Gastrocnemius medialis (tissue), 4 donors: Measurements from ENCODE around the gene ZC3H11A. TPM values are rescaled to one million over a fixed set of nuclear protein-coding genes. Genes with fewer than 3 reads are reported as not detected.
A peak's percentile ranks its signal among the peaks of the same experiment; 100 is the strongest.

Experiments used
- ATAC-seq, 2 donors: fragments of 150-250 bp; one replicate each; pipeline ENCODE4 v1.9.1; 2016
- DNase-seq, 2 donors: peaks; one replicate each; pipeline ENCODE4 v3.0.0-alpha.2; 2019
- H3K27ac ChIP-seq, 4 donors: fragments of 200-600 bp; sonication (generic); 1 replicate in 1 of 4; 2 replicates in 3 of 4; pipeline ENCODE4 v1.5.1; 2016 to 2018; ENCODE audit warnings: mild to moderate bottlenecking in 2 of 4, moderate library complexity in 1 of 4
- H3K27me3 ChIP-seq, 3 donors: fragments of 200-600 bp; sonication (generic) in 2 of 3; 1 replicate in 1 of 3; 2 replicates in 2 of 3; pipeline versions ENCODE4 v1.5.1 to v1.6.0; 2016 to 2019; ENCODE audit warnings: mild to moderate bottlenecking in 1 of 3, moderate library complexity in 1 of 3
- H3K36me3 ChIP-seq, 2 donors: fragments of 200-600 bp; sonication (generic) in 1 of 2; one replicate each; pipeline ENCODE4 v1.5.1; 2017 to 2018
- H3K4me1 ChIP-seq, 2 donors: fragments of 200-600 bp; sonication (generic) in 1 of 2; one replicate each; pipeline ENCODE4 v1.5.1; 2016 to 2017; ENCODE audit warnings: mild to moderate bottlenecking in 2 of 2
- H3K4me3 ChIP-seq, 4 donors: fragments of 200-600 bp; sonication (generic) in 3 of 4; 1 replicate in 1 of 4; 2 replicates in 3 of 4; pipeline ENCODE4 v1.5.1; 2016 to 2019; ENCODE audit warnings: mild to moderate bottlenecking in 2 of 4
- H3K9me3 ChIP-seq, 3 donors: fragments of 200-600 bp; sonication (generic) in 2 of 3; 1 replicate in 1 of 3; 2 replicates in 2 of 3; pipeline ENCODE4 v1.5.1; 2016 to 2019
- POLR2A ChIP-seq, 2 donors: fragments of 450-650 bp; IDR thresholded peaks; one replicate each; pipeline ENCODE4 v1.6.1; 2017; ENCODE audit warnings: antibody characterized with exemption in 2 of 2, mild to moderate bottlenecking in 2 of 2, moderate library complexity in 2 of 2
- in situ Hi-C, 4 donors: fragments of 200-750 bp; cut with MboI; loops; one replicate each; pipeline versions ENCODE4 v1.15.0 to v1.8.0; 2017; ENCODE audit warnings: low sequenced_read_pairs in 4 of 4
- intact Hi-C: fragments of 100-400 bp; cut with DNase I; formaldehyde crosslinking; loops from one replicate; pipeline ENCODE4 v1.15.1; 2023; ENCODE audit warnings: low total_unique reads
- total RNA-seq, 4 donors: library from RNA; depleted of rRNA; stranded (reverse); fragments of >200 nt; gene quantifications; one replicate each; pipeline versions ENCODE4 v1.1.0 to v1.2.3, GENCODE V29; 2016
- TF ChIP-seq, protein P1 (sequence below), 5 experiments: fragments of 450-650 bp in 3 of 5; fragments of 200-600 bp in 2 of 5; sonication (generic) in 2 of 5; IDR thresholded peaks in 4 of 5; conservative IDR thresholded peaks in 1 of 5; 1 replicate in 4 of 5; 2 replicates in 1 of 5; pipeline ENCODE4 v1.5.1; 2016 to 2019; ENCODE audit warnings: antibody characterized with exemption in 5 of 5, mild to moderate bottlenecking in 3 of 5, moderate library complexity in 3 of 5

ZC3H11A gene
- total RNA-seq, 4 donors from 2014 or later: 71.0 to 131 (median 92.0) TPM

DNA sequence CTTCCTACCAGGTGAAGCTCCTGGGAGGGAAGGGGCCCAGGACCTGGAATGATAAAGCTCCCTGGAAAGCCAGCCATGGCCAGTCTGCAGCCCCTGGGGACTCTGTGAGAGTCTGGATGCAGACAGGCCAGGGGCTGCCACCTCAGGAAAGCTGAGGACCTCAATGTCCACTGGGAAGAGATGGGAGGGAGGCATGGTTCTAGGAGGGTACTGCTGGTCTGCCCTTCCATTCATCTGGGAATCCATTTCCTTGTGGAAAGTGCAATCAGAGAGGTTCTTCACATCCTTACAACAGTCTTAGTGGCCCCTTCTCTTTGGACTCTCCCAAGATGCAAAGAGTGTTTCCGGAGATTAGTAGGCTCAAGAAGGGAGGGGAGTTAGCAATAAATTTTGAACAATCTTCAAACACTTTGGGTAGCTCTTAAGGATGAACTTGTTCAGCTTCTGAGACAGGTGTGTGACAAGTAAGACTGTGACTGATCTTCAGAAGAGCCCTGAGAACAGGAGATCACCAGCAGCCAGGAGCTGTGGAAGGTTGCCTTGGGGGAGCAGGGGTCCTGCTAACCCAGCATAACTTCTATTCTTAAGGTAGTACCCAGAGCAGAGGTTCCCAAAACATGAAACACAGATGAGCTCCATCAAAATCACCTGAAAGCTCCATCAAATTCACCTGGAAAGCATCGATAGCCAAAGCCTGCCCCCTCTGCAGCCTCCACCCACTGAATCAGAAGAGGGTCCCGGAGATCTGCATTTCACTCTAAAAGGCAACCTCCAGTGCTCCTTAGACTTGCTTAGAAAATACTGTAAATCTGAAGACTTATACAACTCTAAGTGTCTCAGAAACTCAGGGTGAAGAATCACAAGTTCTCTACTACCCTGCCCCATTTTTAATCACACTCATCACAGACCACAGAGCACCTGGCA, 31.1 kb upstream of the ZC3H11A start:
- in situ Hi-C loops: no loop called here
- H3K27ac ChIP-seq: no peak overlapping the region
- no peak for TF ChIP-seq POLR2A (IDR thresholded peaks at IDR 0.05)
- TF ChIP-seq, protein P1, sequence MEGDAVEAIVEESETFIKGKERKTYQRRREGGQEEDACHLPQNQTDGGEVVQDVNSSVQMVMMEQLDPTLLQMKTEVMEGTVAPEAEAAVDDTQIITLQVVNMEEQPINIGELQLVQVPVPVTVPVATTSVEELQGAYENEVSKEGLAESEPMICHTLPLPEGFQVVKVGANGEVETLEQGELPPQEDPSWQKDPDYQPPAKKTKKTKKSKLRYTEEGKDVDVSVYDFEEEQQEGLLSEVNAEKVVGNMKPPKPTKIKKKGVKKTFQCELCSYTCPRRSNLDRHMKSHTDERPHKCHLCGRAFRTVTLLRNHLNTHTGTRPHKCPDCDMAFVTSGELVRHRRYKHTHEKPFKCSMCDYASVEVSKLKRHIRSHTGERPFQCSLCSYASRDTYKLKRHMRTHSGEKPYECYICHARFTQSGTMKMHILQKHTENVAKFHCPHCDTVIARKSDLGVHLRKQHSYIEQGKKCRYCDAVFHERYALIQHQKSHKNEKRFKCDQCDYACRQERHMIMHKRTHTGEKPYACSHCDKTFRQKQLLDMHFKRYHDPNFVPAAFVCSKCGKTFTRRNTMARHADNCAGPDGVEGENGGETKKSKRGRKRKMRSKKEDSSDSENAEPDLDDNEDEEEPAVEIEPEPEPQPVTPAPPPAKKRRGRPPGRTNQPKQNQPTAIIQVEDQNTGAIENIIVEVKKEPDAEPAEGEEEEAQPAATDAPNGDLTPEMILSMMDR (IDR thresholded peaks at IDR 0.05 in 4 of 5, conservative IDR thresholded peaks at IDR 0.05 in 1 of 5): no peak

DNA sequence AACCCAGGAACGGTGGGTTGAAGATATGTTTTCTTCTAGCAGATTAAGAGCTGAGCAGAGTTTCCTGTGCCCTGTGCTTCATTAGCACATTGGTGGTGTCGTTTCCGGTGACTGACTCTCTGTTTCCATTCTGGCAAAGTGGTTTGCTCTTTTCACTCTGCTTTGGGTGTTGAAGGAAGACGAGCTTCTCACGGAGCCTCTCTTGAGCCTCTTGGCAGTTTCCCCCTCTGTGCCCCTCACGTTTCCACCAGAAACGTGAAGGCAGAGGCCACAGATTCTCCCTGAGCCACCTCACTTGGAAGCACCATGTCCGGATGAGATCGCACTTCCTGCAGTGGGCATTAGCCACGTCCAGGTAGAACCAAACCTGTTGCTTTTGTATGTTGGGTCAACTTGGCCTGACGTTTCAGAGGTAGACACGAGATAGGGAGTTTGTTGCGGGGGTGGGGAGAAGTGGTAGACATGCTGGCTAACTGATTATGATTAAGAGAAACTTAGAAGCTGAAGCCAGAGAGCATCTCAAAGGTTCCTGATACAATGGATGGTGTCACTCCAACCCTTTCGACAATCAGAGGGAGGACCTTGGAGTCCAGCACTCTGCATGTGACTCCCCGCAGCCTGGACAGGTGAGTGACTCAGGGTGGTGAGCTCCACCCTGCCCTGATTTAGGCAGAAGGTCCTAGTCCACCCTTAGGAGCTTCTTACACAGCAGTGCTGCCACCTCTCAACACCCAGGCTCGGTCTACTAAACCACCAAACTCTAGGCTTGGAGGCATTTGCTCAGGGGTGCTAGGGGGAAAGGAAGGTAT, 30.2 kb upstream of the ZC3H11A start, which contains the start of gene LAX1:
Gene LAX1, plus strand, starts transcription at position 155 of the 809 bp plus-strand sequence. Its CDS starts 383 bp downstream, at position 538.
- H3K4me3 ChIP-seq: no peak within 1 kb of the TSS
- H3K27ac ChIP-seq: no peak within 1 kb of the TSS
- DNase-seq: no peak
- in situ Hi-C loops: no loop called here
- intact Hi-C loops: no loop called here
- H3K36me3 ChIP-seq: no peaks in the 10 kb centered on the region
- H3K27me3 ChIP-seq: no peaks in the 10 kb centered on the region
- peaks cover 10 to 13% of the 10 kb centered on the region in 2 donors for H3K4me1 ChIP-seq
- no peak for TF ChIP-seq POLR2A (IDR thresholded peaks at IDR 0.05)
- TF ChIP-seq, protein P1 (IDR thresholded peaks at IDR 0.05 in 4 of 5, conservative IDR thresholded peaks at IDR 0.05 in 1 of 5): no peak
- ATAC-seq: no peak
- no peaks in the 10 kb centered on the region for H3K9me3 ChIP-seq

More for the DNA sequence above, 31.1 kb upstream of the ZC3H11A start:
- ATAC-seq: no peak
- Histone ChIP-seq H3K9me3 (no peaks in the 10 kb centered on the region), H3K36me3 (no peaks in the 10 kb centered on the region), H3K4me3 (no peak overlapping the region), H3K4me1 (peaks cover 6 to 8% of the 10 kb centered on the region in 2 donors), H3K27me3 (no peaks in the 10 kb centered on the region)
- no peak for DNase-seq
- intact Hi-C loops: no loop called here

DNA sequence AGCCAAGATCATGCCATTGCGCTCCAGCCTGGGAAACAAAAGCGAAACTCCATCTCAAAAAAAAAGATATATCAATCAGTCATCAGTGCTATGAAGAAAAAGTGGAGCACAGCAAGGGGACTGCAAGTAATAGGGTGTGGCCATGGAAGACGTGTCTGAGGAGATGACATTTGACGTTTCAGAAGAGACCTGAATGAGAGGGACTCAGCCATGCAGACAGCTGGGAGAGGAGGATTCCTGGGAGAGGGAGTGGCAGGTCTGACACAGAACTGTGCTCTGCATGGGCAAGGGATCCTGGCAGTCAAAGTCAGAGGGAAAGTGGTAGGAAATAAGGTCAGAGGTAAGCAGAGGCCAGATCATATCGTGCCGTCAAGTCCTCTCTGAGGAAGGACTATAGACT, 27.2 kb upstream of the ZC3H11A start:
- Histone ChIP-seq H3K27ac (no peak overlapping the region), H3K27me3 (no peaks in the 10 kb centered on the region), H3K9me3 (no peaks in the 10 kb centered on the region), H3K4me3 (no peak overlapping the region), H3K36me3 (no peaks in the 10 kb centered on the region), H3K4me1 (peaks cover 25 to 27% of the 10 kb centered on the region in 2 donors)
- intact Hi-C loops (loop anchor here (2.0 kb wide), 1 partner anchor 27 kb away; the partner anchor contains the start of genes ZBED6 and ZC3H11A), in situ Hi-C loops (no loop called here)
- no peak for ATAC-seq
- TF ChIP-seq, protein P1 (IDR thresholded peaks at IDR 0.05 in 4 of 5, conservative IDR thresholded peaks at IDR 0.05 in 1 of 5): no peak
- TF ChIP-seq POLR2A (IDR thresholded peaks at IDR 0.05): no peak
- no peak for DNase-seq

DNA sequence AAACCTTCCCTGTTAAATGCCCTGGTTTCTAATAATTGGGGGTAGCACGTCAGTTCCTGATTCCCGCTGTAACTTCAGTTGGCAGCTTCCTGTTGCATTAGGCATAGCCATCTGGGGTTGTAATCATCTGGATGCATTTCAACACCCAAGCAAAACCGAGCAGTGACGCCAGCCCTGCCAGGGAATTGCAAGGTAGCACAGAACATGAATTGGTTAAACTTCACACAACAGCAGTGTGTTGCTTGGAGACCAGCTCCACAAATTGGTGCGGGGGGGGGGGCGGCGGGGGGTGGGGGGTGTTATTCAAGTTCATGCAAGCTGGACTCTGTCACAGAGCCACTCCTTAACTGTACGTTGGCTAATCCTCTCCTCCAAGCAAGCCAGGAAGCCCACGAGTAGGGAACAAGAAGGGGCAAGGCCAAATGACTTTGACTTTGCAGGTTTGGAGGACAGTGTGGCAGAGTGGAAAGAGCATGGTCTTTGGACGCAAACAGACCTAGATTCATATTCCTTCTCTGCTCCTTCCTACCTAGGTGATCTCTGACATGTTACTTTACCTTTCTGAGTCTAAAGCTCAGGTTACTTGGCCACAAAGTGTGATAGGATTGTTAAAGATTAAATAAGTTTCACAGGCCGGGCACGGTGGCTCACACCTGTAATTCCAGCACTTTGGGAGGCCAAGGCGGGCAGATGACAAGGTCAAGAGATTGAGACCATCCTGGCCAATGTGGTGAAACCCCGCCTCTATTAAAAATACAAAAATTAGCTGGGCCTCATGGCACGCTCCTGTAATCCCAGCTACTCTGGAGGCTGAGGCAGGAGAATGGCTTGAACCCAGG, 25.7 kb upstream of the ZC3H11A start:
- ATAC-seq: peak; percentile 52 to 67
- no peaks in the 10 kb centered on the region for H3K36me3 ChIP-seq
- peak; percentile 53 to 80 for DNase-seq
- peak overlapping the region; percentile 33 to 72 (median 67) for H3K27ac ChIP-seq
- H3K4me3 ChIP-seq: peak overlapping the region; percentile 17 to 43 (median 24)
- H3K4me1 ChIP-seq: peaks cover 27 to 28% of the 10 kb centered on the region in 2 donors
- intact Hi-C loops: loop anchor here (2.0 to 10.0 kb wide), 3 partner anchors 25 to 145 kb away; partner anchors contain the start of genes ATP2B4, ZBED6 and ZC3H11A
- no peaks in the 10 kb centered on the region for H3K27me3 ChIP-seq
- TF ChIP-seq, protein P1 (IDR thresholded peaks at IDR 0.05 in 4 of 5, conservative IDR thresholded peaks at IDR 0.05 in 1 of 5): no peak
- TF ChIP-seq POLR2A (IDR thresholded peaks at IDR 0.05): no peak
- in situ Hi-C loops: no loop called here
- no peaks in the 10 kb centered on the region for H3K9me3 ChIP-seq
